Liver (tissue), 9 donors: ENCODE measurements around the gene DAB1. TPM values are rescaled to one million over a fixed set of nuclear protein-coding genes. Genes with fewer than 3 reads are reported as not detected.

Experiments
- DNase-seq: peaks from one replicate; pipeline ENCODE4 v3.0.0-alpha.2; 2017; ENCODE audit warnings: low spot score
- H3K27ac ChIP-seq, 2 donors: one replicate each; pipeline ENCODE4 v1.7.0; 2013; ENCODE audit warnings: inconsistent platforms in 2 of 2, low read length in 2 of 2, control low read depth in 1 of 2, low read depth in 1 of 2, mild to moderate bottlenecking in 1 of 2
- H3K27me3 ChIP-seq, 4 donors: one replicate each; pipeline versions ENCODE4 v1.6.1 to v1.7.0; 2013; ENCODE audit warnings: low read length in 3 of 4, inconsistent platforms in 1 of 4, mild to moderate bottlenecking in 1 of 4, moderate library complexity in 1 of 4; ENCODE audit not compliant: control insufficient read depth in 4 of 4, insufficient read depth in 4 of 4
- H3K36me3 ChIP-seq, 4 donors: one replicate each; pipeline versions ENCODE4 v1.6.1 to v1.7.0; 2013; ENCODE audit warnings: low read length in 3 of 4, mild to moderate bottlenecking in 3 of 4, low read depth in 1 of 4, moderate library complexity in 1 of 4; ENCODE audit not compliant: control insufficient read depth in 4 of 4, insufficient read depth in 3 of 4
- H3K4me1 ChIP-seq, 4 donors: one replicate each; pipeline versions ENCODE4 v1.6.1 to v1.7.0; 2013; ENCODE audit warnings: low read length in 3 of 4, mild to moderate bottlenecking in 3 of 4, moderate library complexity in 1 of 4; ENCODE audit not compliant: control insufficient read depth in 4 of 4, insufficient read depth in 4 of 4
- H3K4me3 ChIP-seq, 3 donors: one replicate each; pipeline versions ENCODE4 v1.6.1 to v1.7.0; 2013; ENCODE audit warnings: low read length in 3 of 3, control low read depth in 1 of 3, low read depth in 1 of 3, mild to moderate bottlenecking in 1 of 3
- H3K9ac ChIP-seq, 2 donors: one replicate each; pipeline ENCODE4 v1.7.0; 2013; ENCODE audit warnings: low read length in 2 of 2, mild to moderate bottlenecking in 2 of 2, moderate library complexity in 2 of 2, control low read depth in 1 of 2, low read depth in 1 of 2
- H3K9me3 ChIP-seq, 4 donors: one replicate each; pipeline versions ENCODE4 v1.6.1 to v1.7.0; 2013; ENCODE audit warnings: low read length in 3 of 4; ENCODE audit not compliant: control insufficient read depth in 4 of 4
- EGR1 ChIP-seq, 2 donors: IDR thresholded peaks; 2 replicates each; pipeline ENCODE4 v1.6.1; 2016 to 2018; ENCODE audit warnings: antibody characterized with exemption in 2 of 2, low read depth in 2 of 2
- FOXA1 ChIP-seq: IDR thresholded peaks from 2 replicates; pipeline ENCODE4 v1.6.1; 2016; ENCODE audit warnings: antibody characterized with exemption
- FOXA2 ChIP-seq: IDR thresholded peaks from 2 replicates; pipeline ENCODE4 v1.6.1; 2016; ENCODE audit warnings: antibody characterized with exemption
- GABPA ChIP-seq, 2 donors: IDR thresholded peaks in 1 of 2; conservative IDR thresholded peaks in 1 of 2; 2 replicates each; pipeline ENCODE4 v1.6.1; 2016; ENCODE audit warnings: antibody characterized with exemption in 2 of 2, mild to moderate bottlenecking in 1 of 2, moderate library complexity in 1 of 2
- HNF4A ChIP-seq, 2 donors: conservative IDR thresholded peaks; 2 replicates each; pipeline ENCODE4 v1.6.1; 2016; ENCODE audit warnings: antibody characterized with exemption in 2 of 2, mild to moderate bottlenecking in 2 of 2
- JUND ChIP-seq, 2 donors: IDR thresholded peaks; 2 replicates each; pipeline ENCODE4 v1.6.1; 2016; ENCODE audit warnings: antibody characterized with exemption in 2 of 2
- NR2F2 ChIP-seq: IDR thresholded peaks from 2 replicates; pipeline ENCODE4 v1.6.1; 2016; ENCODE audit warnings: antibody characterized with exemption
- RAD21 ChIP-seq, 2 donors: IDR thresholded peaks; 2 replicates each; pipeline ENCODE4 v1.6.1; 2016; ENCODE audit warnings: antibody characterized with exemption in 2 of 2, mild to moderate bottlenecking in 2 of 2
- RXRA ChIP-seq, 2 donors: IDR thresholded peaks; 2 replicates each; pipeline ENCODE4 v1.6.1; 2017 to 2018; ENCODE audit warnings: antibody characterized with exemption in 2 of 2, mild to moderate bottlenecking in 1 of 2
- TAF1 ChIP-seq: conservative IDR thresholded peaks from 2 replicates; pipeline ENCODE4 v1.6.1; 2016; ENCODE audit warnings: antibody characterized with exemption, mild to moderate bottlenecking
- YY1 ChIP-seq: IDR thresholded peaks from 2 replicates; pipeline ENCODE4 v1.6.1; 2016; ENCODE audit warnings: antibody characterized with exemption, mild to moderate bottlenecking
- WGBS: extraction: QIAGEN DNeasy Blood & Tissue Kit; methylation state at CpG from one replicate; pipeline ENCODE4 v1.1.7; 2013; 5-methylcytosine and 5-hydroxymethylcytosine counted together
- polyA plus RNA-seq, 2 donors: library from polyadenylated mRNA; stranded (reverse) in 1 of 2; unstranded in 1 of 2; fragments of 200-250 nt in 1 of 2; fragments of >200 nt in 1 of 2; fragmentation: Nextera tagmentation in 1 of 2; extraction: Ambion mirVana in 1 of 2; gene quantifications; one replicate each; pipeline versions ENCODE4 v1.2.1 to v1.2.3, GENCODE V29; 2013 to 2015
- total RNA-seq, 2 donors: library from RNA; depleted of rRNA; stranded (reverse); fragments of >200 nt; gene quantifications; one replicate each; pipeline ENCODE4 v1.2.3, GENCODE V29; 2014
- TF ChIP-seq, protein P1 (sequence below): IDR thresholded peaks from 2 replicates; pipeline ENCODE4 v1.6.1; 2016; ENCODE audit warnings: antibody characterized with exemption, mild to moderate bottlenecking
- TF ChIP-seq, protein P2 (sequence below): fragments of 150-350 bp; IDR thresholded peaks from 2 replicates; pipeline ENCODE4 v1.5.1; 2017; ENCODE audit warnings: improper control_type of control experiment, low read depth, low read length; ENCODE audit not compliant: missing input control
- donor health status: healthy.
- donor health status: healthy.
- donor health status: healthy.
- donor health status: healthy.
- donor health status: healthy.

DAB1 gene
- total and polyA plus RNA-seq, 4 donors: 0.54 to 1.7 (median 1.2) TPM

DNA sequence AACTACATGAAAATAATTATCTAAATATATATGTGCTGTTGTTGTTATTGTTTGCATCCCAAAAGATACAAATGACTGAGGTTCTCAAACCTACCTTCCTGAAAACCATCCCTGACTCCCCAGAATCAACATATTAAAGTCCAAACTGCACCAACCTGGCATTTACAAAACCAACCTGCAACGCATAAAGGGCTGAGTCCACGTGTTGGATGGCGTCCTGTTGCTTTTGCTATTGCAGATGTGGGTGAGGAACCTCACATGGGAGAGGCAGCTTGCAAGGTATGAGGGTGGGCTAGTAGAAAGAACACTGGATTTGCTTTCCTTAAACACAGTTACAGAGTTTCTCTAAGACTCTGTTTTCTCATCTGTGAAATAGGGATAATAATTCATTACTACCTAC, 456.5 kb downstream of the DAB1 start (continued):
- TF ChIP-seq, protein P1, sequence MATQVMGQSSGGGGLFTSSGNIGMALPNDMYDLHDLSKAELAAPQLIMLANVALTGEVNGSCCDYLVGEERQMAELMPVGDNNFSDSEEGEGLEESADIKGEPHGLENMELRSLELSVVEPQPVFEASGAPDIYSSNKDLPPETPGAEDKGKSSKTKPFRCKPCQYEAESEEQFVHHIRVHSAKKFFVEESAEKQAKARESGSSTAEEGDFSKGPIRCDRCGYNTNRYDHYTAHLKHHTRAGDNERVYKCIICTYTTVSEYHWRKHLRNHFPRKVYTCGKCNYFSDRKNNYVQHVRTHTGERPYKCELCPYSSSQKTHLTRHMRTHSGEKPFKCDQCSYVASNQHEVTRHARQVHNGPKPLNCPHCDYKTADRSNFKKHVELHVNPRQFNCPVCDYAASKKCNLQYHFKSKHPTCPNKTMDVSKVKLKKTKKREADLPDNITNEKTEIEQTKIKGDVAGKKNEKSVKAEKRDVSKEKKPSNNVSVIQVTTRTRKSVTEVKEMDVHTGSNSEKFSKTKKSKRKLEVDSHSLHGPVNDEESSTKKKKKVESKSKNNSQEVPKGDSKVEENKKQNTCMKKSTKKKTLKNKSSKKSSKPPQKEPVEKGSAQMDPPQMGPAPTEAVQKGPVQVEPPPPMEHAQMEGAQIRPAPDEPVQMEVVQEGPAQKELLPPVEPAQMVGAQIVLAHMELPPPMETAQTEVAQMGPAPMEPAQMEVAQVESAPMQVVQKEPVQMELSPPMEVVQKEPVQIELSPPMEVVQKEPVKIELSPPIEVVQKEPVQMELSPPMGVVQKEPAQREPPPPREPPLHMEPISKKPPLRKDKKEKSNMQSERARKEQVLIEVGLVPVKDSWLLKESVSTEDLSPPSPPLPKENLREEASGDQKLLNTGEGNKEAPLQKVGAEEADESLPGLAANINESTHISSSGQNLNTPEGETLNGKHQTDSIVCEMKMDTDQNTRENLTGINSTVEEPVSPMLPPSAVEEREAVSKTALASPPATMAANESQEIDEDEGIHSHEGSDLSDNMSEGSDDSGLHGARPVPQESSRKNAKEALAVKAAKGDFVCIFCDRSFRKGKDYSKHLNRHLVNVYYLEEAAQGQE: peak; percentile 68
- TF ChIP-seq EGR1 (IDR thresholded peaks at IDR 0.05; ENCODE audit: low read depth in 2 of 2): no peak

DNA sequence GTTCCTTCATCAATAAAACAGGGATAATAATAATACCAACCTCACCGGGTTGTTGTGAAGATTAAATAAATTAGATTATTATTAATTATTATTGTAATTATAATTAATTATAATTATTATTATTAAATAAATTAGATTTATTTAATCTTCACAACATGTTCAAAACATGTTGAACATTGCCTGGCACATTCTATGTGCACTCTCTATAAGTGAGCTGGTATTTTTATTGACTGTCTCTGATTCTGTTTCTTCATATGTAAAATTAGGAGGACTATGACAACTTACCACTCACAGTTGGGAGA, 457.2 kb downstream of the DAB1 start:
- Histone ChIP-seq H3K27ac (peak overlapping the region; percentile 91 to 93), H3K4me3 (peak overlapping the region in 2 of 3 donors; percentile 16 to 43), H3K4me1 (peaks cover 2 to 47% (median 7%) of the 10 kb centered on the region in 4 donors), H3K36me3 (no peaks in the 10 kb centered on the region), H3K9ac (peak overlapping the region in 1 of 2 donors; percentile 83), H3K9me3 (no peaks in the 10 kb centered on the region), H3K27me3 (no peaks in the 10 kb centered on the region)
- DNase-seq: no peak
- TF ChIP-seq JUND (IDR thresholded peaks at IDR 0.05): no peak
- no peak for TF ChIP-seq FOXA2
- no peak for TF ChIP-seq TAF1
- no peak for TF ChIP-seq GABPA (IDR thresholded peaks at IDR 0.05 in 1 of 2, conservative IDR thresholded peaks at IDR 0.05 in 1 of 2)
- no peak for TF ChIP-seq HNF4A (conservative IDR thresholded peaks at IDR 0.05)
- TF ChIP-seq, protein P1: no peak
- no peak for TF ChIP-seq RXRA (IDR thresholded peaks at IDR 0.05)
- TF ChIP-seq, protein P2, sequence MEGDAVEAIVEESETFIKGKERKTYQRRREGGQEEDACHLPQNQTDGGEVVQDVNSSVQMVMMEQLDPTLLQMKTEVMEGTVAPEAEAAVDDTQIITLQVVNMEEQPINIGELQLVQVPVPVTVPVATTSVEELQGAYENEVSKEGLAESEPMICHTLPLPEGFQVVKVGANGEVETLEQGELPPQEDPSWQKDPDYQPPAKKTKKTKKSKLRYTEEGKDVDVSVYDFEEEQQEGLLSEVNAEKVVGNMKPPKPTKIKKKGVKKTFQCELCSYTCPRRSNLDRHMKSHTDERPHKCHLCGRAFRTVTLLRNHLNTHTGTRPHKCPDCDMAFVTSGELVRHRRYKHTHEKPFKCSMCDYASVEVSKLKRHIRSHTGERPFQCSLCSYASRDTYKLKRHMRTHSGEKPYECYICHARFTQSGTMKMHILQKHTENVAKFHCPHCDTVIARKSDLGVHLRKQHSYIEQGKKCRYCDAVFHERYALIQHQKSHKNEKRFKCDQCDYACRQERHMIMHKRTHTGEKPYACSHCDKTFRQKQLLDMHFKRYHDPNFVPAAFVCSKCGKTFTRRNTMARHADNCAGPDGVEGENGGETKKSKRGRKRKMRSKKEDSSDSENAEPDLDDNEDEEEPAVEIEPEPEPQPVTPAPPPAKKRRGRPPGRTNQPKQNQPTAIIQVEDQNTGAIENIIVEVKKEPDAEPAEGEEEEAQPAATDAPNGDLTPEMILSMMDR: no peak
- no peak for TF ChIP-seq YY1
- TF ChIP-seq RAD21 (IDR thresholded peaks at IDR 0.05): no peak
- TF ChIP-seq FOXA1: no peak
- TF ChIP-seq NR2F2: no peak
- 83% methylated on average over 1 of the region's 1 CpG for WGBS
